ENCODE data around the gene SESN1.
"Not testable (repeated sequence)": the region's sequence is repeated elsewhere in the genome, so short reads cannot be mapped to it uniquely, and the experiment has no call there.

The SESN1 gene

GRCh38 chr6:109095036-109095834, 589 bp upstream of the SESN1 start, which contains the start of gene CEP57L1:
Gene CEP57L1 (plus strand): TSS chr6:109095507. CDS start chr6:109145222, 49,715 bp downstream.
- peak; percentile 98 for DNase-seq (ENCODE audit: low spot score)

GRCh38 chr6:109093732-109094415, 772 bp downstream of the SESN1 start:
- peak; percentile 57 for DNase-seq (ENCODE audit: low spot score)

- no peak for DNase-seq (ENCODE audit: low spot score)
Measured at GRCh38 chr6:109092074-109092473, 2.6 kb downstream of the SESN1 start.

GRCh38 chr6:109091314-109092024, 3.2 kb downstream of the SESN1 start:
- DNase-seq (ENCODE audit: low spot score), result peak; percentile 57

- peak; percentile 33 for DNase-seq (ENCODE audit: low spot score)
Measured at GRCh38 chr6:109088995-109089394, 5.7 kb downstream of the SESN1 start.

- peak; percentile 35 for DNase-seq (ENCODE audit: low spot score)
Measured at GRCh38 chr6:109087661-109088264, 6.9 kb downstream of the SESN1 start.

GRCh38 chr6:109084146-109084545, 10.5 kb downstream of the SESN1 start:
- not testable (repeated sequence) for DNase-seq (ENCODE audit: low spot score)

GRCh38 chr6:109083657-109084056, 11.0 kb downstream of the SESN1 start:
- peak; percentile 46 for DNase-seq (ENCODE audit: low spot score)

GRCh38 chr6:109082188-109082577, 12.5 kb downstream of the SESN1 start:
- DNase-seq (ENCODE audit: low spot score), result no peak

- DNase-seq (ENCODE audit: low spot score), result peak; percentile 75
Measured at GRCh38 chr6:109081516-109082187, 13.0 kb downstream of the SESN1 start.

GRCh38 chr6:109081026-109081425, 13.6 kb downstream of the SESN1 start:
- no peak for DNase-seq (ENCODE audit: low spot score)

GRCh38 chr6:109079981-109080380, 14.7 kb downstream of the SESN1 start:
- DNase-seq (ENCODE audit: low spot score), result peak; percentile 27

- DNase-seq (ENCODE audit: low spot score), result peak; percentile 60
Measured at GRCh38 chr6:109076377-109076776, 18.3 kb downstream of the SESN1 start.

GRCh38 chr6:109075934-109076333, 18.7 kb downstream of the SESN1 start:
- DNase-seq (ENCODE audit: low spot score), result no peak

- DNase-seq (ENCODE audit: low spot score), result no peak
Measured at GRCh38 chr6:109074133-109074415, 20.6 kb downstream of the SESN1 start.

- DNase-seq (ENCODE audit: low spot score), result peak; percentile 87
Measured at GRCh38 chr6:109073344-109074132, 21.1 kb downstream of the SESN1 start.

GRCh38 chr6:109071125-109071917, 23.3 kb downstream of the SESN1 start:
- no peak for DNase-seq (ENCODE audit: low spot score)

- DNase-seq (ENCODE audit: low spot score), result no peak
Measured at GRCh38 chr6:109069746-109070145, 24.9 kb downstream of the SESN1 start.

- DNase-seq (ENCODE audit: low spot score), result no peak
Measured at GRCh38 chr6:109062767-109063352, 31.8 kb downstream of the SESN1 start.

GRCh38 chr6:109062216-109062615, 32.4 kb downstream of the SESN1 start:
- DNase-seq (ENCODE audit: low spot score), result no peak

Measured in cerebellar cortex (tissue), 1 donor.